GM18499 (cell line): ENCODE data around the gene TMEM132D.
"Not testable (repeated sequence)": the region's sequence is repeated elsewhere in the genome, so short reads cannot be mapped to it uniquely, and the experiment has no call there.

ENCODE experiments used
- ATAC-seq: cut with Tn5 transposase; IDR thresholded peaks from one replicate; pipeline ENCODE4 v1.9.1; 2021; ENCODE audit warnings: moderate number of reproducible peaks; ENCODE audit not compliant: insufficient read depth, unreplicated experiment

Gene TMEM132D

GRCh38 chr12:129052373-129052772 lies 851.5 kb downstream of the TMEM132D start:
- ATAC-seq = no peak

- no peak for ATAC-seq
Measured at GRCh38 chr12:129049917-129050316, 853.9 kb downstream of the TMEM132D start.

GRCh38 chr12:129043334-129043733 lies 860.5 kb downstream of the TMEM132D start:
- not testable (repeated sequence) for ATAC-seq

- no peak for ATAC-seq
Measured at GRCh38 chr12:129036135-129036534, 867.7 kb downstream of the TMEM132D start.

- ATAC-seq = no peak
Measured at GRCh38 chr12:129034558-129035289, 869.1 kb downstream of the TMEM132D start.

GRCh38 chr12:129028844-129029243 lies 875.0 kb downstream of the TMEM132D start:
- ATAC-seq = no peak

- no peak for ATAC-seq
Measured at GRCh38 chr12:129025055-129025454, 878.8 kb downstream of the TMEM132D start.
